ENCODE results near the gene RO60.
A peak's percentile ranks its signal among the peaks of the same experiment; 100 is the strongest.

Gene RO60

DNA sequence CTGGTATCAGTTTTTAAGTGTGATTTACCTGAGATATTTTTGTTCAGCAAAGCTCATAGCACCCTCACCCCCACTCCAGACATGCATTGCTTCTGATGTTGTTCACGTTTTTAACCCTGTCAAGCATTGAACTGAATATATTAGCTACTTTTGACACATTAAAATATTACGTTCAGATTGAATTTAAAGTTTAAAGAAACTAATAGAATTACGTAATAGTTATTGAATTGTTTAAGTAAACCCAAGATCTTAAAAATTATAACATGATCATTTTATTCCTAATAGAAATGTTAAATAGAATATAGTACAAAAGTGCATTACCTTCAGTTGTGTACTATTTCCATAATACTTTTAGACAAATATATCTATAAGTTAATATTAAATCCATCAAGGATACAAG is 26.9 kb downstream of the RO60 start:
- peaks cover 0 to 7% (median 0%) of the 10 kb centered on the region in 11 experiments; a peak in 1 of 22 replicates for H4K20me1 ChIP-seq
- no peak overlapping the region for H3K4me2 ChIP-seq
- H3K27ac ChIP-seq = no peak overlapping the region
- no peaks in the 10 kb centered on the region for H3K27me3 ChIP-seq
- H3K36me3 ChIP-seq = peaks cover 42 to 95% (median 65%) of the 10 kb centered on the region in 11 experiments
- no peaks in the 10 kb centered on the region for H3K4me1 ChIP-seq
- H3K9ac ChIP-seq = no peak overlapping the region
- H3K9me3 ChIP-seq (replicated peaks in 1 of 11) = no peaks in the 10 kb centered on the region
- TF ChIP-seq Cebpa-rat (IDR thresholded peaks at IDR 0.05) = peak in 1 of 11 experiments; percentile 30; a peak in 1 of 22 replicates
- H3K4me3 ChIP-seq = no peak overlapping the region

DNA sequence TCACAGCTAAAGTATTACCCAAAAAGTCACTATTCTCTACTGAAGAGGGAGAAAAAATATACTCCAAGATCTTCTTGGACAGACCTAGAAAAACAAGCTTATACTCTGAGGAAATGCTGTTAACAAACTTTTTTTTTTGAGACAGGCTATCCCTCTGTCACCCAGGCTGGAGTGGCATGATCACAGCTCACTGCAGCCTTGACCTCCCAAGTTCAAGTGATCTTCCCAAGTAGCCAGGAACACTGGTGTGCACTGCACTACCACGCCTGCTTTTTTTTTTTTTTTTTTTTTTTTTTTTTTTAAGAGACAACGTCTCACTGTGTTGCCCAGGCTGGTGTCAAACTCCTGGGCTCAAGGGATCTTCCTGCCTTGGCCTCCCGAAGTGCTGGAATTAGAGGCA is 28.5 kb downstream of the RO60 start:
- H3K9me3 ChIP-seq (replicated peaks in 1 of 11) = no peaks in the 10 kb centered on the region
- H3K4me2 ChIP-seq = no peak overlapping the region
- no peak overlapping the region for H3K4me3 ChIP-seq
- H3K36me3 ChIP-seq = peaks cover 35 to 95% (median 58%) of the 10 kb centered on the region in 11 experiments
- H3K27me3 ChIP-seq = no peaks in the 10 kb centered on the region
- TF ChIP-seq Cebpa-rat (IDR thresholded peaks at IDR 0.05) = no peak
- no peaks in the 10 kb centered on the region for H3K4me1 ChIP-seq
- no peak overlapping the region for H3K9ac ChIP-seq
- H3K27ac ChIP-seq = no peak overlapping the region
- H4K20me1 ChIP-seq = peaks cover 0 to 7% (median 0%) of the 10 kb centered on the region in 11 experiments; a peak in 1 of 22 replicates

DNA sequence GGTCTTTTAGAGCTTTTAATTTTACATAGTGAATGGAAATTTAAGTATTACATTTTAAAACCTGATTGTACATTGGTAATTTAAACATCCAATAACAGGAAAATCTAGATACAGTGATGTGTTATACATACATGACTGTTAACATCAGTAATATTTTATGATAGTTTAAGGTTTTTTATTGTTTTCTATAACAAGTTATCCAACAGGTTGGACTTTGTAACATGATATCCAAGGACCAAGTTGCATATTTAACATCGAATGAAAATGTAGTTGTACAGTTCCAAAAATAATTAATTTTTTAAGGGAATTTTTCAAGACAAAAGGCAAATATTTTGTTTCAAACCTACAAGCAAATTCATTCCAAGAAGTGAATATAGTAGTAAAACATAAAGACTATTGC is 31.5 kb downstream of the RO60 start:
- Histone ChIP-seq H3K4me1 (peaks cover 0 to 6% (median 2%) of the 10 kb centered on the region in 10 experiments; a peak in 5 of 20 replicates), H3K4me2 (no peak overlapping the region), H3K9me3 (replicated peaks in 1 of 11) (peaks cover 0 to 5% (median 0%) of the 10 kb centered on the region in 11 experiments; a peak in 2 of 22 replicates), H3K9ac (no peak overlapping the region), H3K4me3 (no peak overlapping the region), H4K20me1 (peaks cover 0 to 7% (median 0%) of the 10 kb centered on the region in 11 experiments; a peak in 2 of 22 replicates), H3K36me3 (peaks cover 33 to 95% (median 55%) of the 10 kb centered on the region in 11 experiments), H3K27me3 (no peaks in the 10 kb centered on the region), H3K27ac (no peak overlapping the region)
- no peak for TF ChIP-seq Cebpa-rat (IDR thresholded peaks at IDR 0.05)

- TF ChIP-seq Cebpa-rat (IDR thresholded peaks at IDR 0.05) = peak in 4 of 11 experiments; percentile 15 to 62 (median 43); a peak in 6 of 22 replicates
- H3K4me1 ChIP-seq = peaks cover 0 to 6% (median 2%) of the 10 kb centered on the region in 10 experiments; a peak in 5 of 20 replicates
- H3K27me3 ChIP-seq = no peaks in the 10 kb centered on the region
- H4K20me1 ChIP-seq = no peaks in the 10 kb centered on the region; a peak in 1 of 22 replicates
- peaks cover 57 to 98% (median 73%) of the 10 kb centered on the region in 11 experiments for H3K36me3 ChIP-seq
- peak overlapping the region in 2 of 11 experiments; percentile 5 to 14; a peak in 1 of 22 replicates for H3K27ac ChIP-seq
- peak overlapping the region in 4 of 11 experiments; percentile 5 to 38 (median 19); a peak in 4 of 22 replicates for H3K4me2 ChIP-seq
- no peak overlapping the region for H3K9ac ChIP-seq
- peaks cover 0 to 5% (median 0%) of the 10 kb centered on the region in 11 experiments; a peak in 2 of 22 replicates for H3K9me3 ChIP-seq (replicated peaks in 1 of 11)
- no peak overlapping the region for H3K4me3 ChIP-seq
These were observed 34.7 kb downstream of the RO60 start for GRCh38 chr1:193094112-193094511.

DNA sequence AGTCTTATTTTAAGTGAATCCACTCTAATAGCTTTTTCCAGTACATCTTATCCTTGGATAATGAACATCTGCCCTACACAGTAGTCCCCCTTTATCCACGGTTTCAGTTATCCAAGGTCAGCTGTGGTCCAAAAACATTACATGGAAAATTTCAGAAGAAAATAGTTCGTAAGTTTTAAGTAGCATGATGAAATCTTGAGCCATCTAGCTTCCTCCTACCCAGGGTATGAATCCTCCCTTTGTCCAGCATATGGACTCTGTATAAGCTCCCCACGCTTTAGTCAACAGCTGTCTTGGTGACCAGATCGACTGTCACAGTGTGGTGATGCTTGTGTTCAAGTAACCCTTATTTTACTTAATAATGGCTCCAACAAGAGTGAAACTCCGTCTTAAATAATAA is 43.2 kb downstream of the RO60 start:
- no peak for TF ChIP-seq Cebpa-rat (IDR thresholded peaks at IDR 0.05)
- H3K9ac ChIP-seq = no peak overlapping the region
- H3K36me3 ChIP-seq = peaks cover 29 to 45% (median 34%) of the 10 kb centered on the region in 11 experiments
- H3K4me1 ChIP-seq = peaks cover 9 to 26% (median 17%) of the 10 kb centered on the region in 10 experiments
- no peaks in the 10 kb centered on the region for H3K27me3 ChIP-seq
- H3K4me2 ChIP-seq = peak overlapping the region in 3 of 11 experiments; percentile 80 to 95 (median 88); a peak in 4 of 22 replicates
- H3K9me3 ChIP-seq (replicated peaks in 1 of 11) = no peaks in the 10 kb centered on the region
- H3K27ac ChIP-seq = no peak overlapping the region
- no peak overlapping the region for H3K4me3 ChIP-seq
- peaks cover 0 to 23% (median 10%) of the 10 kb centered on the region in 11 experiments; a peak in 10 of 22 replicates for H4K20me1 ChIP-seq

GRCh38 chr1:193103759-193104501 is 44.5 kb downstream of the RO60 start:
- Histone ChIP-seq H3K9ac (peak overlapping the region; percentile 79 to 90 (median 84)), H3K4me1 (peaks cover 9 to 26% (median 17%) of the 10 kb centered on the region in 10 experiments), H3K27me3 (no peaks in the 10 kb centered on the region), H3K4me3 (peak overlapping the region; percentile 60 to 93 (median 78)), H3K9me3 (replicated peaks in 1 of 11) (no peaks in the 10 kb centered on the region), H3K27ac (peak overlapping the region; percentile 68 to 88 (median 78); a peak in 18 of 22 replicates), H3K4me2 (peak overlapping the region; percentile 77 to 97 (median 94)), H4K20me1 (peaks cover 0 to 23% (median 10%) of the 10 kb centered on the region in 11 experiments; a peak in 10 of 22 replicates), H3K36me3 (peaks cover 17 to 32% (median 21%) of the 10 kb centered on the region in 11 experiments)
- TF ChIP-seq Cebpa-rat (IDR thresholded peaks at IDR 0.05) = no peak

- no peak for TF ChIP-seq Cebpa-rat (IDR thresholded peaks at IDR 0.05)
- Histone ChIP-seq H3K4me1 (peaks cover 9 to 26% (median 17%) of the 10 kb centered on the region in 10 experiments), H3K4me2 (peak overlapping the region; percentile 77 to 97 (median 94)), H4K20me1 (peaks cover 0 to 23% (median 10%) of the 10 kb centered on the region in 11 experiments; a peak in 10 of 22 replicates), H3K27me3 (no peaks in the 10 kb centered on the region), H3K9ac (peak overlapping the region; percentile 79 to 90 (median 84)), H3K4me3 (peak overlapping the region; percentile 60 to 93 (median 78)), H3K36me3 (peaks cover 11 to 27% (median 16%) of the 10 kb centered on the region in 11 experiments), H3K27ac (peak overlapping the region; percentile 68 to 88 (median 78); a peak in 21 of 22 replicates), H3K9me3 (replicated peaks in 1 of 11) (no peaks in the 10 kb centered on the region)
These were observed 45.1 kb downstream of the RO60 start for GRCh38 chr1:193104502-193104906.

DNA sequence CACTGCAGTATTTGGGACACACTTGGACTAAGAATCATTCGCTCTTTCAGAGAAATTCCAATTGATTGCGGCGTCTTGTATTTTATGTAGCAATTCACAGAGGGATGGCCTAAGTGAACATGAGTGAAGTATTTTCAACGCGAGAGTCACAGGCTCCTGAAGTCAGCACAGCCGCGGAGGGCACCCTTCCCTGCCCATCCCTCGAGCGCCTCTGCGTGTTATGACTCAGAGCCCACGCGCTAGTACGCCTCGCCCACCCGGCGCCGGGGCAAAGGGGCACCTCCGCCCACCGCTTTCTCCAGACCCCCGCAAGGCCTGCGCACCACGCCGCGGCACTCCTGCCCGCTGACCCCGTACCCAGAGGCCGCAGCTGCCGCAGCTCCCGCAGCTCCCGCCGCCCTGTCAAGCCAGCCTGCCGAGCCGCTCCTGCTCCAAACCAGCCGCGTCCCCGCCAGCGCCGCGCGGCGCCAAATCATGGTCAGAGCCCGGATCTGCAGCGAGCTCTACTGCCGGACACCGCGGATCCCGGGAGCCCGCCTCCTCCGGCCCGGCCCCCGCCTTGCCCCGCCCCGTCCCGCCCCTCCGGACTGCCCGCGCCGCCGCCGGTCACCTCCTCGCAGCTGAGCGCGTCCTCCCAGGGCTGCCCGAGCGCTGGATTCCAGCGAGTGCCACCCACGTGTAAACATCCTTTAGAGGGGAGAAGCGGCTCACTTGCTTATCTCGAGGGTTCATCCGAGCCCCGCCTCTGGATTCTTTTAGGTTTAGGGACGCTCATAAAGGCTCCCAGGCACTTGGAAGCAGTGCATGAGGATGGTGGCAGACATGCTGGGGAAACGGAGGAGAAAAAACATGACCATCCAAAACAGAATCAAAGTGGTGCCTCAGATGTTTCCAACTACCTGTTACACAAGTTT is 45.8 kb downstream of the RO60 start, which contains the start of gene GLRX2:
TSS of gene GLRX2 (minus strand) at position 508 of the 914 bp plus-strand sequence. CDS start at position 476, 32 bp downstream.
- Histone ChIP-seq H3K4me1 (peaks cover 9 to 26% (median 17%) of the 10 kb centered on the region in 10 experiments), H3K4me2 (peak within 1 kb of the TSS; percentile 77 to 97 (median 94)), H3K27ac (peak within 1 kb of the TSS; percentile 68 to 88 (median 78); a peak in 21 of 22 replicates), H3K9ac (peak within 1 kb of the TSS; percentile 79 to 90 (median 84)), H3K4me3 (peak within 1 kb of the TSS; percentile 60 to 93 (median 78)), H3K27me3 (no peaks in the 10 kb centered on the region), H4K20me1 (peaks cover 0 to 23% (median 10%) of the 10 kb centered on the region in 11 experiments; a peak in 10 of 22 replicates), H3K9me3 (replicated peaks in 1 of 11) (no peaks in the 10 kb centered on the region), H3K36me3 (peaks cover 5 to 20% (median 9%) of the 10 kb centered on the region in 11 experiments; a peak in 21 of 22 replicates)
- TF ChIP-seq Cebpa-rat (IDR thresholded peaks at IDR 0.05) = no peak
